Lower lobe of right lung (tissue), 2 donors: Measurements from ENCODE around the gene AAK1. TPM values are rescaled to one million over a fixed set of nuclear protein-coding genes. Genes with fewer than 3 reads are reported as not detected.

ENCODE experiments used
- ATAC-seq, 2 donors: fragments of 200-7000 bp; cut with Tn5 transposase; one replicate each; pipeline ENCODE4 v1.9.1; 2020 to 2022; ENCODE audit warnings: mild to moderate bottlenecking in 2 of 2, moderate library complexity in 2 of 2
- DNase-seq: peaks from one replicate; pipeline ENCODE4 v3.0.0-alpha.2; 2020
- H3K27ac ChIP-seq: fragments of 200-600 bp; one replicate; pipeline ENCODE4 v1.8.0; 2022
- H3K27me3 ChIP-seq: fragments of 200-600 bp; one replicate; pipeline ENCODE4 v1.8.0; 2022; ENCODE audit warnings: low read depth
- H3K36me3 ChIP-seq: fragments of 200-600 bp; one replicate; pipeline ENCODE4 v1.8.0; 2022; ENCODE audit warnings: mild to moderate bottlenecking
- H3K4me1 ChIP-seq: fragments of 200-600 bp; one replicate; pipeline ENCODE4 v1.8.0; 2022
- H3K4me3 ChIP-seq: fragments of 200-600 bp; one replicate; pipeline ENCODE4 v1.8.0; 2022; ENCODE audit warnings: mild to moderate bottlenecking
- H3K9me3 ChIP-seq: fragments of 200-600 bp; one replicate; pipeline ENCODE4 v1.8.0; 2022
- CTCF ChIP-seq: fragments of 200-600 bp; IDR thresholded peaks from one replicate; pipeline ENCODE4 v1.8.0; 2022; ENCODE audit warnings: antibody characterized with exemption, mild to moderate bottlenecking
- intact Hi-C: fragments of 100-400 bp; cut with DNase I; formaldehyde crosslinking; loops from one replicate; pipeline ENCODE4 v1.11.0; 2022
- total RNA-seq: library from RNA; stranded (reverse); fragmentation: NEBNext Ultra II Directional; extraction: Animal tissue kit (Norgen Biotek cat#: 25700); gene quantifications from one replicate; pipeline ENCODE4 v1.2.1, GENCODE V29; 2021
- donor health status: DM: no; HTN: yes; CAD: no; lungs with severe emphysema.

AAK1 gene
- total RNA-seq, 1 donor from 2014 or later: 73.3 TPM

GRCh38 chr2:69603146-69603743 lies 40.3 kb downstream of the AAK1 start:
- H3K27me3 ChIP-seq: no peaks in the 10 kb centered on the region
- H3K4me1 ChIP-seq: peaks cover 6% of the 10 kb centered on the region
- H3K9me3 ChIP-seq: no peaks in the 10 kb centered on the region
- H3K27ac ChIP-seq: no peak overlapping the region
- DNase-seq (no peak), ATAC-seq (no peak)
- intact Hi-C loops: no loop called here
- H3K36me3 ChIP-seq: no peaks in the 10 kb centered on the region
- H3K4me3 ChIP-seq: no peak overlapping the region
- no peak for TF ChIP-seq CTCF

GRCh38 chr2:69601179-69601612 lies 42.3 kb downstream of the AAK1 start:
- peak in 1 of 2 donors; percentile 62 for ATAC-seq
- H3K4me1 ChIP-seq: peaks cover 6% of the 10 kb centered on the region
- intact Hi-C loops: no loop called here

DNA sequence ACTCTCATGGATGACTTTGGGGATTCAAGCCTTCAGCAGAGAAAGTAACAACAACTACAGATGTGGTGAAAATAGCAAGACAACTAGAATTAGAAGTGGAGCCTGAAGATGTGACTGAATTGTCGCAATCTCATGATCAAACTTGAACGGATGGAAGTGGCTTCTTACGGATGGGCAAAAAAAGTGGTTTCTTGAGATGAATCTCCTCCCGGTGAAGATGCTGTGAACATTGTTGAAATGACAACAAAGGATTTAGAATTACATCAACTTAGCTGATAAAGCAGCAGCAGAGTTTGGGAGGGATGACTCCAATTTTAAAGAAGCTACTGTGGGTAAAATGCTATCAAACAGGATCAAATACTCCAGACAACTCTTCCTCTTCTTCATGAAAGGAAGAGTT lies 43.1 kb downstream of the AAK1 start:
- Histone ChIP-seq H3K27me3 (no peaks in the 10 kb centered on the region), H3K4me3 (no peak overlapping the region), H3K4me1 (peaks cover 6% of the 10 kb centered on the region), H3K36me3 (no peaks in the 10 kb centered on the region), H3K27ac (no peak overlapping the region), H3K9me3 (no peaks in the 10 kb centered on the region)
- TF ChIP-seq CTCF: no peak
- no peak for DNase-seq
- no peak for ATAC-seq
- intact Hi-C loops: no loop called here

More at GRCh38 chr2:69601179-69601612, 42.3 kb downstream of the AAK1 start:
- no peak for DNase-seq
- Histone ChIP-seq H3K4me3 (no peak overlapping the region), H3K9me3 (no peaks in the 10 kb centered on the region), H3K27me3 (no peaks in the 10 kb centered on the region), H3K36me3 (no peaks in the 10 kb centered on the region), H3K27ac (no peak overlapping the region)
- TF ChIP-seq CTCF: no peak

DNA sequence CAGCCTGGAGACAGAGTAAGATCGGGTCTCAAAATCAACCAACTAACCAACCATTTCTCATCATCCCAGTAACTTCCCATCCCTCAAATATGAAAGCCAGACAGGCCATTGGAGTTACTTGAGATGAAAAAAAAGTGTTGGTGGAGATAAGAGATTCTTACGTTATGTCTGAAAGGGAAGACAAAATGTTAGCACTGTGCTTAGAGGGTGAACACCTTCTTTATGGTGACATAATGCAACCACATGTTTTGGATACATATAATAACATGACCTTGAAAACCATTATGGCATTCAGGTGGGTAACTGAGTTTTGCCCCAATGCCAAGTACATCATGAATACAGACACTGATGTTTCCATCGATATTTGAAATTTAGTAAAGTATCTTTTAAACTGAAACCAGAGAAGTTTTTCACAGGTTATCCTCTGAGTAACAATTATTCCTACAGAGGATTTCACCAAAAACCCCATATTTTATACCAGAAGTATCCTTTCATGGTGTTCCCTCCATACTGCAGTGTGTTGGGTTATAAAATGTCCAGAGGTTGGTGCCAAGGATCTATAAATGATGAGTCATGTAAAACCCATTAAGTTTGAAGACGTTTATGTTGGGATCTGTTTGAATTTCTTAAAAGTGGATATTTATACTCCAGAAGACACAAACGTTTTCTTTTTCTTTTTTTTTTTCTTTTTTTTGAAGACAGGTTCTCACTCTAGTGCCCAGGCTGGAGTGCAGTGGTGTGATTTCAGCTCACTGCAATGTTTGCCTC lies 45.5 kb downstream of the AAK1 start:
- H3K27ac ChIP-seq: no peak overlapping the region
- no peak for TF ChIP-seq CTCF
- DNase-seq (no peak), ATAC-seq (no peak)
- no peaks in the 10 kb centered on the region for H3K27me3 ChIP-seq
- H3K4me1 ChIP-seq: peaks cover 6% of the 10 kb centered on the region
- no peak overlapping the region for H3K4me3 ChIP-seq
- intact Hi-C loops: no loop called here
- H3K36me3 ChIP-seq: no peaks in the 10 kb centered on the region
- H3K9me3 ChIP-seq: no peaks in the 10 kb centered on the region

GRCh38 chr2:69597105-69597504 lies 46.4 kb downstream of the AAK1 start:
- ATAC-seq (no peak), DNase-seq (no peak)
- Histone ChIP-seq H3K27me3 (no peaks in the 10 kb centered on the region), H3K4me1 (peaks cover 6% of the 10 kb centered on the region), H3K27ac (no peak overlapping the region), H3K4me3 (no peak overlapping the region), H3K9me3 (no peaks in the 10 kb centered on the region), H3K36me3 (no peaks in the 10 kb centered on the region)
- no peak for TF ChIP-seq CTCF
- intact Hi-C loops: no loop called here
